Dermis blood vessel endothelial cell (primary cell): Measurements from ENCODE around the gene ARL8A. TPM values are rescaled to one million over a fixed set of nuclear protein-coding genes. Genes with fewer than 3 reads are reported as not detected.
"Not testable (repeated sequence)": the region's sequence is repeated elsewhere in the genome, so short reads cannot be mapped to it uniquely, and the experiment has no call there.

Experiments
- DNase-seq: peaks from one replicate; pipeline ENCODE4 v3.0.0; 2010
- total RNA-seq: library from RNA; depleted of rRNA; stranded (reverse); fragments of >200 nt; gene quantifications from 2 replicates; pipeline ENCODE4 v1.2.3, GENCODE V29; 2014

ARL8A gene
- total RNA-seq, 1 donor from 2014 or later = 40.5 TPM

GRCh38 chr1:202133496-202133895 is 11.0 kb downstream of the ARL8A start:
- no peak for DNase-seq

GRCh38 chr1:202133001-202133400 is 11.5 kb downstream of the ARL8A start:
- DNase-seq = no peak

GRCh38 chr1:202131956-202132821 is 12.3 kb downstream of the ARL8A start:
- DNase-seq = no peak

- DNase-seq = no peak
Observed at GRCh38 chr1:202130816-202131522, 13.6 kb downstream of the ARL8A start.

- DNase-seq = no peak
Observed at GRCh38 chr1:202130297-202130721, 14.2 kb downstream of the ARL8A start.

- DNase-seq = no peak
Observed at GRCh38 chr1:202129453-202130296, 14.9 kb downstream of the ARL8A start.

- DNase-seq = no peak
Observed at GRCh38 chr1:202127836-202128622, 16.5 kb downstream of the ARL8A start.

GRCh38 chr1:202127061-202127460 is 17.5 kb downstream of the ARL8A start:
- DNase-seq = no peak

- no peak for DNase-seq
Observed at GRCh38 chr1:202126426-202126825, 18.1 kb downstream of the ARL8A start.

- no peak for DNase-seq
Observed at GRCh38 chr1:202125611-202126010, 18.9 kb downstream of the ARL8A start.

- no peak for DNase-seq
Observed at GRCh38 chr1:202124142-202124541, 20.4 kb downstream of the ARL8A start.

GRCh38 chr1:202123336-202123813 is 21.2 kb downstream of the ARL8A start:
- DNase-seq = no peak

- peak; percentile 78 for DNase-seq
Observed at GRCh38 chr1:202122639-202123335, 21.8 kb downstream of the ARL8A start, which contains the start of gene GPR37L1. GPR37L1 (plus strand) TSS chr1:202122917; CDS start chr1:202122964, 47 bp downstream.

- no peak for DNase-seq
Observed at GRCh38 chr1:202121006-202121405, 23.5 kb downstream of the ARL8A start.

- no peak for DNase-seq
Observed at GRCh38 chr1:202117898-202118371, 26.6 kb downstream of the ARL8A start.

- no peak for DNase-seq
Observed at GRCh38 chr1:202116287-202116686, 28.2 kb downstream of the ARL8A start.

GRCh38 chr1:202113690-202114300 is 30.7 kb downstream of the ARL8A start:
- DNase-seq = no peak

- no peak for DNase-seq
Observed at GRCh38 chr1:202112859-202113689, 31.5 kb downstream of the ARL8A start.

GRCh38 chr1:202111589-202111988 is 32.9 kb downstream of the ARL8A start:
- not testable (repeated sequence) for DNase-seq

GRCh38 chr1:202110977-202111376 is 33.6 kb downstream of the ARL8A start:
- no peak for DNase-seq
